ENCODE results near the gene SEMA6C. TPM values are rescaled to one million over a fixed set of nuclear protein-coding genes. Genes with fewer than 3 reads are reported as not detected.
"Not testable (repeated sequence)": the region's sequence is repeated elsewhere in the genome, so short reads cannot be mapped to it uniquely, and the experiment has no call there.

The SEMA6C gene
- total RNA-seq, 4 donors from 2014 or later = 2.5 to 24.6 (median 16.6) TPM

GRCh38 chr1:151189637-151190445 is 43.4 kb upstream of the SEMA6C start, which contains the start of gene VPS72:
Gene VPS72 (minus strand): TSS chr1:151190197. CDS start chr1:151190121, 76 bp downstream.
- DNase-seq = peak; percentile 84 to 95 (median 86)
- Histone ChIP-seq H3K36me3 (peaks cover 0 to 10% (median 0%) of the 10 kb centered on the region in 3 donors), H3K9me3 (no peaks in the 10 kb centered on the region), H3K4me1 (peaks cover 0 to 17% (median 6%) of the 10 kb centered on the region in 4 donors), H3K27me3 (no peaks in the 10 kb centered on the region), H3K4me3 (peak within 1 kb of the TSS; percentile 62 to 84 (median 78)), H3K27ac (peak within 1 kb of the TSS; percentile 73 to 85 (median 74))
- TF ChIP-seq, protein P1, sequence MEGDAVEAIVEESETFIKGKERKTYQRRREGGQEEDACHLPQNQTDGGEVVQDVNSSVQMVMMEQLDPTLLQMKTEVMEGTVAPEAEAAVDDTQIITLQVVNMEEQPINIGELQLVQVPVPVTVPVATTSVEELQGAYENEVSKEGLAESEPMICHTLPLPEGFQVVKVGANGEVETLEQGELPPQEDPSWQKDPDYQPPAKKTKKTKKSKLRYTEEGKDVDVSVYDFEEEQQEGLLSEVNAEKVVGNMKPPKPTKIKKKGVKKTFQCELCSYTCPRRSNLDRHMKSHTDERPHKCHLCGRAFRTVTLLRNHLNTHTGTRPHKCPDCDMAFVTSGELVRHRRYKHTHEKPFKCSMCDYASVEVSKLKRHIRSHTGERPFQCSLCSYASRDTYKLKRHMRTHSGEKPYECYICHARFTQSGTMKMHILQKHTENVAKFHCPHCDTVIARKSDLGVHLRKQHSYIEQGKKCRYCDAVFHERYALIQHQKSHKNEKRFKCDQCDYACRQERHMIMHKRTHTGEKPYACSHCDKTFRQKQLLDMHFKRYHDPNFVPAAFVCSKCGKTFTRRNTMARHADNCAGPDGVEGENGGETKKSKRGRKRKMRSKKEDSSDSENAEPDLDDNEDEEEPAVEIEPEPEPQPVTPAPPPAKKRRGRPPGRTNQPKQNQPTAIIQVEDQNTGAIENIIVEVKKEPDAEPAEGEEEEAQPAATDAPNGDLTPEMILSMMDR (IDR thresholded peaks at IDR 0.05) = peak in 4 of 6 experiments; percentile 32 to 52 (median 50)
- peak; percentile 26 to 70 for TF ChIP-seq POLR2A (IDR thresholded peaks at IDR 0.05)

GRCh38 chr1:151188667-151189066 is 42.2 kb upstream of the SEMA6C start:
- H3K4me1 ChIP-seq = peaks cover 0 to 17% (median 6%) of the 10 kb centered on the region in 4 donors
- peaks cover 0 to 21% (median 0%) of the 10 kb centered on the region in 3 donors for H3K36me3 ChIP-seq
- DNase-seq, H3K27me3 ChIP-seq, H3K9me3 ChIP-seq: not testable (repeated sequence)
- peak overlapping the region in 3 of 4 donors; percentile 62 to 83 (median 74) for H3K4me3 ChIP-seq
- H3K27ac ChIP-seq = peak overlapping the region in 1 of 4 donors; percentile 85

GRCh38 chr1:151187205-151187604 is 40.8 kb upstream of the SEMA6C start:
- Histone ChIP-seq H3K4me1 (peaks cover 0 to 17% (median 6%) of the 10 kb centered on the region in 4 donors), H3K27ac (no peak overlapping the region), H3K4me3 (no peak overlapping the region)

GRCh38 chr1:151184211-151184610 is 37.8 kb upstream of the SEMA6C start:
- H3K4me1 ChIP-seq = peaks cover 0 to 15% (median 5%) of the 10 kb centered on the region in 4 donors
- DNase-seq = no peak
- no peak overlapping the region for H3K4me3 ChIP-seq
- TF ChIP-seq, protein P1 (IDR thresholded peaks at IDR 0.05) = no peak
- TF ChIP-seq POLR2A (IDR thresholded peaks at IDR 0.05) = no peak
- no peaks in the 10 kb centered on the region for H3K9me3 ChIP-seq
- H3K27ac ChIP-seq = no peak overlapping the region
- H3K36me3 ChIP-seq = peaks cover 0 to 66% (median 0%) of the 10 kb centered on the region in 3 donors
- no peaks in the 10 kb centered on the region for H3K27me3 ChIP-seq

More at GRCh38 chr1:151187205-151187604, 40.8 kb upstream of the SEMA6C start:
- TF ChIP-seq, protein P1 (IDR thresholded peaks at IDR 0.05) = no peak
- TF ChIP-seq POLR2A (IDR thresholded peaks at IDR 0.05) = no peak
- peaks cover 0 to 36% (median 0%) of the 10 kb centered on the region in 3 donors for H3K36me3 ChIP-seq
- DNase-seq = no peak
- no peaks in the 10 kb centered on the region for H3K9me3 ChIP-seq
- H3K27me3 ChIP-seq = no peaks in the 10 kb centered on the region

GRCh38 chr1:151176514-151177045 is 30.1 kb upstream of the SEMA6C start:
- H3K36me3 ChIP-seq = peaks cover 0 to 87% (median 0%) of the 10 kb centered on the region in 3 donors
- DNase-seq = no peak
- no peak overlapping the region for H3K27ac ChIP-seq
- TF ChIP-seq POLR2A (IDR thresholded peaks at IDR 0.05) = no peak
- TF ChIP-seq, protein P1 (IDR thresholded peaks at IDR 0.05) = no peak
- H3K4me1 ChIP-seq = no peaks in the 10 kb centered on the region
- no peaks in the 10 kb centered on the region for H3K27me3 ChIP-seq
- H3K4me3 ChIP-seq = no peak overlapping the region
- no peaks in the 10 kb centered on the region for H3K9me3 ChIP-seq

DNA sequence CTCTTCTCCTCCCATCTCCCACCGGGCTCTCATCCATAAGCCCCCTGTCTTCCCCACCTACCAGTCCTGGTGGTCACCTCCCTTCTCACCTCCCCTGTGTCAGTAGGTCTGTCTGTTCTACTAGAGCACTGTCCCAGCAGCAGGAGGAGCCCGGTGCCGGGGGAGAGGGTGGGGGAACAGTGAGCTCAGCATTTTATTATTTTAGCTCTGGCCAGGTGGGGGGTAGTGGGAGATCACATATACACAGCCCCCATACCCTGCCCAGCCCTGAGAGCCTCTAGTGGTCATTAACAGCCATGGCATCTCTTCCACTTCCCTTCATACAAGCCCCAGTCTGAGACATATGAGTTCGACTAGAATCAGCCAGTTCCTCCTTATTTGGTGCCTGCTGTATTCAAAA is 29.4 kb upstream of the SEMA6C start, which contains the start of gene TMOD4:
TSS of gene TMOD4 (minus strand) at position 119 of the 400 bp plus-strand sequence. CDS start 1,106 bp downstream, outside the sequence.
- peak within 1 kb of the TSS in 1 of 4 donors; percentile 5 for H3K27ac ChIP-seq
- H3K9me3 ChIP-seq = no peaks in the 10 kb centered on the region
- H3K4me1 ChIP-seq = no peaks in the 10 kb centered on the region
- no peak for DNase-seq
- no peaks in the 10 kb centered on the region for H3K27me3 ChIP-seq
- TF ChIP-seq, protein P1 (IDR thresholded peaks at IDR 0.05) = peak in 3 of 6 experiments; percentile 24 to 32 (median 28)
- no peak for TF ChIP-seq POLR2A (IDR thresholded peaks at IDR 0.05)
- no peak within 1 kb of the TSS for H3K4me3 ChIP-seq
- peaks cover 0 to 85% (median 0%) of the 10 kb centered on the region in 3 donors for H3K36me3 ChIP-seq
